Mesodermal cell (in vitro differentiated cells): ENCODE measurements around the gene TMEM92.

ENCODE experiments used
- H3K27ac ChIP-seq: 2 replicates; pipeline ENCODE4 v1.7.0; 2013; ENCODE audit warnings: mild to moderate bottlenecking, low read depth, low read length, moderate library complexity; ENCODE audit not compliant: severe bottlenecking
- H3K36me3 ChIP-seq: 2 replicates; pipeline ENCODE4 v1.7.1; 2013; ENCODE audit warnings: mild to moderate bottlenecking, low read length, moderate library complexity; ENCODE audit not compliant: control insufficient read depth, insufficient read depth
- H3K4me1 ChIP-seq: one replicate; pipeline ENCODE4 v1.7.1; 2013; ENCODE audit warnings: mild to moderate bottlenecking, low read length; ENCODE audit not compliant: insufficient read depth, control insufficient read depth, poor library complexity, severe bottlenecking
- H3K4me3 ChIP-seq: 2 replicates; pipeline ENCODE4 v1.7.0; 2013; ENCODE audit warnings: low read length, control low read depth, mild to moderate bottlenecking; ENCODE audit not compliant: insufficient read depth, poor library complexity, severe bottlenecking; ENCODE audit errors: extremely low read depth
- H3K9me3 ChIP-seq: 2 replicates; pipeline ENCODE4 v1.7.1; 2013; ENCODE audit warnings: mild to moderate bottlenecking, low read length, moderate library complexity; ENCODE audit not compliant: control insufficient read depth
- WGBS, 2 experiments: methylation state at CpG; one replicate each; pipeline ENCODE4 v1.1.5; 2013; ENCODE audit warnings: missing lambda C conversion rate in 2 of 2; ENCODE audit not compliant: insufficient coverage in 2 of 2; 5-methylcytosine and 5-hydroxymethylcytosine counted together

Gene TMEM92

GRCh38 chr17:50255766-50256635, 18.3 kb upstream of the TMEM92 start:
- Histone ChIP-seq H3K4me1 (peaks cover 20% of the 10 kb centered on the region), H3K27ac (no peak overlapping the region), H3K9me3 (no peaks in the 10 kb centered on the region), H3K36me3 (no peaks in the 10 kb centered on the region), H3K4me3 (no peak overlapping the region)
- WGBS, 2 experiments = 89 to 95% methylated on average over 8 to 11 of the region's 12 CpGs

DNA sequence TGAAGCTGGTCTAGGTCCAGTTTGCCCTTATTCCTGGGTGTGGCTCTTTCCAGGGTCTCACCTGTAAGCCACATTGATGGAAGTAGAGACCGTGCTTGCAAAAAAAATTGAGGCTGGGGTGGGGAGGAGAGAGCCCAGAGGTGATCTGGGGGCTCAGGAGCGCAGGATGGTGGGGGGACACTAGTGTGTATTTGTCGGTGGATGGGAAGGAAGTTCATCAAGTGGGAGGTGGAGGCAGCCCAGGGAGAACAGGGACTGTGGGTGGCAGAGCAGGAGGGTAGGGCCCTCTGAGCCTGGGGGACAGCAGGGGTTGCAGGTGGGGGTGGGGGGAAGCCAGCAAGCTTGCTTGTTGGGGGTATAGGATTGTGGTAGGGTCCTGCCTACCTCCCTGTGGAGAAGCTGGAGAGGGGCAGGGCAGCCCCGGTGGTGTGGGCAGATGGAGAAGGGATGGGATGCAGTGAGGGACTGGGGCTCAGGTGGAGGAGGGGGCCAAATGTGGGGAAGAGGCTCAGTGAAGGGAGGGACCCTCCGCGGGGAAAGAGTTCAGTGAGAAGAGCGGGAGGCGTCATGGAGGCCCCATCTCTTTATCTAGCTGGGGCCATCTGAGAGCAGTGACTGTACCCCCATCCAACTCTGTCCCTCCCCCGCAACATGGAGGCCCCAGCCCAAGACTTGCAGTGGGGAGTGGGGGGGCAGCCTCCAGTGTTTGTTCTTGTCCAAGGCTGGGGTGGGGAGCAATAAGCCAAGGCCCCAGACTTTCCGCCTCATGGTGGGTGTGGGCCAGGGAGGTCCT, 17.2 kb upstream of the TMEM92 start:
- Histone ChIP-seq H3K27ac (no peak overlapping the region), H3K9me3 (no peaks in the 10 kb centered on the region)
- 91 to 93% methylated on average over 3 to 5 of the region's 10 CpGs for WGBS, 2 experiments

DNA sequence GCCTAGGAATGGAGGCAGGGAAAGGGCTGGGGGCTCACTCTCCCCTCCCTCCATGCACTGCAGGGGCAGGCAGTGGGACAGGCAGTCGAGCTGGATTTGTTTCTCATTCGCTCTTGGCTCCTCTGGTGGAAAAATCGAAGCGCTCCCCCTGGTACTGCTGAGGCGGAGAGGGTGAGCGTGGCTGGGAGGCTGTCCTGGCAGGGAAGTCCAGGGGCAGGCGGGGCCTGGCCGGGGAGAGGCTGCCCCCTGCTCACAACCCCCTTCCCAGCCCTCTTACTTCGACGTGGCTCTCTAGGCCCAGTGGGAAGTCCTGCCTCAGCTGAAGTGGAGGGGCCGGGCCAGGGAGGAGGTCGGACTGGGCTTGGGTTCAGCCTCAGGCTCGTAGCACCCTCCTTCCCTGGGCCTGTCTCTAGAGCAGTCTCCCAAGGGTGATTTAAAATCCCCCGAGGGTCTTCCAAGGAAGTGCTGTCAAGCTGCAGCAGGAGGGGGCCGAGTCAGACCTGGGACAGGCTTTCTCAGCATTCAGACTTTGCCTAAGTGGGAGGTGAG, 16.5 kb upstream of the TMEM92 start:
- Histone ChIP-seq H3K4me1 (peaks cover 20% of the 10 kb centered on the region), H3K36me3 (no peaks in the 10 kb centered on the region), H3K4me3 (no peak overlapping the region), H3K9me3 (no peaks in the 10 kb centered on the region), H3K27ac (no peak overlapping the region)
- WGBS, 2 experiments = 60 to 72% methylated on average over 7 to 11 of the region's 15 CpGs

More for the DNA sequence above, 17.2 kb upstream of the TMEM92 start:
- H3K4me1 ChIP-seq = peaks cover 20% of the 10 kb centered on the region
- no peak overlapping the region for H3K4me3 ChIP-seq
- H3K36me3 ChIP-seq = no peaks in the 10 kb centered on the region

GRCh38 chr17:50258647-50259476, 15.4 kb upstream of the TMEM92 start:
- no peaks in the 10 kb centered on the region for H3K9me3 ChIP-seq
- WGBS, 2 experiments = 81 to 82% methylated on average over 4 to 6 of the region's 13 CpGs
- H3K36me3 ChIP-seq = no peaks in the 10 kb centered on the region
- H3K4me1 ChIP-seq = peaks cover 26% of the 10 kb centered on the region
- no peak overlapping the region for H3K27ac ChIP-seq
- no peak overlapping the region for H3K4me3 ChIP-seq

DNA sequence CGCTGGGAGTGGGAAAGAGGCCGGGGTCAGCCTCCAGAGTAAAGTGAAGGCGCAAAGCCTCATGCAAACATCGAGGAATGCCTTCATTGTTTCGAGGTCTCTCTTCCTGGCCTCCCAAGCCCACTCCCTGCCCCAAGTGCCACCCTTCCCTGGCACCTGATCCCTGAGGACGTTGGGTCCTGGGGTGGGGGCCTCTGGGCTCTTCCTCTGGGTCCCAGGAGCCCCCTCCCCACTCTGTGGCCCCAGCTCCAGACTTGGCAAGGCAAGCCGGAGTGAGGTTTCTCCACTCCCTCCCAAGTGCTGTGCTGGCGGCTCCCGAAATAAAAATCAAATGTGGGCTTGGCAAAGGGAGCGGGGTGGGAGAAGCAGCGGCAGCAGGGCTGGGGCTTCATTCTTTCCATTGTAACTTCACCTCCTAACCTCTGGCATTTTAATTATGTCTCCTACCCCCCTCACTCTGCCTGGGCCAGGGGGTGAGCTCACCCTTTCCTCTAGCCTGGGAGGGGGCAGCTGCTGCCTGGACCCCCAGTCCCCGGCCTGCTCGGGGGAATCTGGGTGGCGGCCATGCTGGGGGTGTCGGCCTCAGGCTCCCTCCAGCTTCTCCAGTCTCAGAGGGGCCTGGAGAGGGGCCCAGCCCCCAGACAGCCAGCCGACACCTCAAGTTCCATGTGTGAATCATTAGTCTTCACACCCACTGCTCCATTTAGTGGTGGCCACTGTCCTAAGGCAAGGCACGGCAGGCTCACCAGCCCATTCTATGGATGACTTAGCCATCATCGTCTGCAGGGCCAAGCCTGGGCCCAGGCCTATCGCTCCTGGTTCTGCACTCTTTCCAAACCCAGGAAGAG, 14.6 kb upstream of the TMEM92 start:
- peaks cover 35% of the 10 kb centered on the region for H3K4me1 ChIP-seq
- H3K9me3 ChIP-seq = no peaks in the 10 kb centered on the region
- no peak overlapping the region for H3K27ac ChIP-seq
- H3K36me3 ChIP-seq = no peaks in the 10 kb centered on the region
- 74 to 79% methylated on average over 13 to 19 of the region's 19 CpGs for WGBS, 2 experiments
- H3K4me3 ChIP-seq = no peak overlapping the region

DNA sequence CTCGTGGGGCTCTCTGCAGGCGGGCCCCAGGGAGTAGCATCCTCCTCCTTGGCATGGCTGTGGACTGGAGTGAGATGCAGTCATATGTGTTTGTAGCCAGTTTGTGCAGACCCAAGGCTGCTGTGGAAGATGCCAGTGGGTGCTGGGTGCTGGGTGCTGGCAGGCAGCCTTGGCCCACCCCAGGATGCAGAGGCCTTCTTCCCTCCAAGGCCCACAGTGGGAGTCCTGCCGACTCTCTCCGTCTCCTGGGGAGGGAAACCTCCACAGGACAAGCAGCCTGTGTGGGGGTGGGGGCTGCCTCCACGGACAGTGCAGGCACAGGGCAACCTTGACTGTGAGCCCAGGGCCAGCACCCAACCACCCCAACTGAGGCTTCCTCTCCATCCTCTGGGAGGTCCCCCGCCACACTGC, 13.8 kb upstream of the TMEM92 start:
- Histone ChIP-seq H3K36me3 (no peaks in the 10 kb centered on the region), H3K4me1 (peaks cover 42% of the 10 kb centered on the region), H3K27ac (no peak overlapping the region), H3K4me3 (no peak overlapping the region), H3K9me3 (no peaks in the 10 kb centered on the region)
- 80 to 91% methylated on average over 1 to 4 of the region's 6 CpGs for WGBS, 2 experiments

DNA sequence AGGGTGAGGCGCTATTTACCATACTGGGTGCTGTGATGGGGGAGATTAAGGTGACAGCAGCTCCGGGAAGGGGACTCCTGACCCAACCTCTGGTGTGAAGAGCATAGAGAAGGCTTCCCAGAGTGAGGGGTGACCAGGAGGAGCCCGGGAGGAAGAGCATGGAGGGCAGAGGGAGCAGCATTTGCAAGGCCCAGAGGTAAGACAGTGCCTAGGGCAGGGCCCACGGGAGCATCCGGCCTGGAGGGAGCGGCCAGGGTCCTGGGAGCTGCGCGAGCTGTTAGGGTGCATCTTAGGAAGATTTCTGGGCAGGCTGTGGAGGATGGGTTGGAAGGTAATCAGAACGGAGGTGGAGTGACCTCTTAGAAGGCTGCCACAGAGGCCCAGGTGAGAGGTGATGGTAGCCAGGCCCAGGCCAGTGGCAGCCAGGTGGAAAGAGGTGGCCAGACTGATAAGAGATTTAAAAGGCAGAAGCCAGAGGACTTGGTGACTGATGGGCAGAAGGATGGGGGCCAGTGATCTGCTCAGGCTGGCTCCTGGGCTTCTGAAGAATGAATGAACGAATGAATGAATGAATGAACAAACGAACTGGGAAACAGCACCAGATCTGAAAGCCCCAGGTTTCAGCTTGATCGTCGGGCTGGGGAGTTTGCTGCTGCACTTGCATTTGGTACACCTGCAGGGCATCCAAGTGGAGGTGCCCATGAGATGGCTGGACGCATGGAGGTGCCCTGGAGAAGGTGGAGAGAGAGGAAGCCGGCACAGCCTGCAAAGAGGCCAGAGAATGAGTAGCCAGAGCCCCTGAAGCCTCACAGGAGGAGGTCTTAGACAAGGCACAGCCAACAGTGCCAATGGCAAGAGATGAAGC, 13.0 kb upstream of the TMEM92 start:
- Histone ChIP-seq H3K36me3 (no peaks in the 10 kb centered on the region), H3K9me3 (no peaks in the 10 kb centered on the region), H3K4me3 (no peak overlapping the region), H3K4me1 (peaks cover 48% of the 10 kb centered on the region), H3K27ac (no peak overlapping the region)
- WGBS, 2 experiments = 90 to 91% methylated on average over 15 of the region's 15 CpGs

DNA sequence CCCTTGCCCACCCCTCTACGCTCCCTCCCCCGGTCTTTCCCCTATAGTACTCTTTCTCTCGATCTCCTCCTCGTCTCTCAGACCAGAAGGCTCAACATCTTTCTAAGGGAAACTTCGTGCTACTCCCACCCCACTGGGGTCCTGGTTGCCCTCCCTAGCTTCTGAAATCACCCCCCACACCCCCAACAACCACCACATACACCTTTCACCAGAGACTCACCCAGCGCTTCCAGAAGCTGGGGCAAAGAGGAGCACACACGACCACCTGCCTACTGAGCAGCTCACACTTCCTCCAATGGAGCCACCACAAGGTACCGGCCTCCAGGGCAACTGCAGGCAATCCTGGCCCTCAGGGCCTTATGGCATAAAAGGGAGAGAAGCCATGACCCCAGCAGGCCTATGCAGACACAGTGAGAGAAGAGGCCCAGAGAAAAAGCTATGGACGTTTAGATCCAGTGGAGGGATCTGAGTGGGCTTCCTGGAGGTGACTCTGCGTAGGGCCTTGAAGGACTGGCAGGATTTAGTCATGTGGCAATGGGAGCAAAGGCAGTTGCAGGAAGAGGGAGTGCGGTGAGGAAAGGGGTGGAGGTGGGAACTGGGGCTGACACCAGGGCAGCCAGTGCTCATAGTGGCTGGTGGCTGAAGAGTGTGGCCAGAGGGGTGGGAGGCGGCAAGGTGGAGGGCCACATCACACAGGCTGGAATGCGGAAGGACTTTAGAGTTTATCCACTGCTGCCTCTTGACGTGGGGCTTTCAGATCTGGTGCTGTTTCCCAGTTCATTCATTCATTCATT, 12.1 kb upstream of the TMEM92 start:
- H3K9me3 ChIP-seq = no peaks in the 10 kb centered on the region
- 87 to 93% methylated on average over 13 of the region's 14 CpGs for WGBS, 2 experiments
- peaks cover 55% of the 10 kb centered on the region for H3K4me1 ChIP-seq

More for the DNA sequence above, 12.1 kb upstream of the TMEM92 start:
- H3K36me3 ChIP-seq = no peaks in the 10 kb centered on the region
- H3K4me3 ChIP-seq = no peak overlapping the region
- no peak overlapping the region for H3K27ac ChIP-seq
